Endothelial cell of umbilical vein (primary cell): ENCODE data around the gene DIP2C. TPM values are rescaled to one million over a fixed set of nuclear protein-coding genes. Genes with fewer than 3 reads are reported as not detected.

Experiments used
- BruUV-seq: library from RNA; stranded (reverse); fragments of 400-500 nt; replicated peaks from 2 replicates; lab custom pipeline; 2021; lab: Mats Ljungman, UMichigan
- CTCF ChIA-PET: fragments of 300-600, 350-600 bp; sonication (Branson Sonifier 250); formaldehyde crosslinking; loops from one replicate; lab custom pipeline; 2021; ENCODE audit warnings: antibody characterized with exemption, inconsistent platforms; lab: Charles Lee
- POLR2A ChIA-PET: fragments of 300-600, 350-600 bp; sonication (Branson Sonifier 250); formaldehyde crosslinking; loops from one replicate; lab custom pipeline; 2021; ENCODE audit warnings: antibody characterized with exemption, inconsistent platforms; lab: Charles Lee
- DNase-seq: peaks from one replicate; pipeline ENCODE4 v3.0.0-alpha.2; 2011; ENCODE audit warnings: low read depth, low spot score
- FAIRE-seq: peaks from 2 replicates; lab custom pipeline; 2011; peaks lifted over from hg19 to GRCh38; lab: Jason Lieb, UNC
- H2AFZ ChIP-seq: 2 replicates; pipeline ENCODE4 v1.6.0; 2012; ENCODE audit warnings: low read depth, low read length, control low read depth, inconsistent platforms
- H3K27ac ChIP-seq: 2 replicates; pipeline ENCODE4 v1.5.1; 2011; ENCODE audit warnings: low read depth, mild to moderate bottlenecking, control low read depth, low read length, moderate library complexity; ENCODE audit not compliant: insufficient read depth
- H3K27me3 ChIP-seq, 2 experiments: 2 replicates each; pipeline versions ENCODE4 v1.6.0 to v1.6.1; 2011; ENCODE audit warnings: low read length in 2 of 2, mixed read lengths in 1 of 2; ENCODE audit not compliant: control insufficient read depth in 2 of 2, insufficient read depth in 2 of 2
- H3K36me3 ChIP-seq, 2 experiments: 2 replicates in 1 of 2; 3 replicates in 1 of 2; pipeline ENCODE4 v1.5.1; 2011; ENCODE audit warnings: low read length in 2 of 2, mild to moderate bottlenecking in 1 of 2, moderate library complexity in 1 of 2; ENCODE audit not compliant: control insufficient read depth in 2 of 2, insufficient read depth in 2 of 2; ENCODE audit errors: extremely low read depth in 1 of 2
- H3K4me1 ChIP-seq: 3 replicates; pipeline ENCODE4 v1.5.1; 2011; ENCODE audit warnings: mild to moderate bottlenecking, low read length; ENCODE audit not compliant: control insufficient read depth, insufficient read depth; ENCODE audit errors: extremely low read depth
- H3K4me2 ChIP-seq: 2 replicates; pipeline ENCODE4 v1.6.1; 2011; ENCODE audit warnings: low read length, control low read depth, mixed read lengths; ENCODE audit not compliant: insufficient read depth
- H3K4me3 ChIP-seq, 3 experiments: fragments of 200-600 bp in 1 of 3; sonication (generic), shearing (Covaris generic) in 1 of 3; replicated peaks in 1 of 3; 2 replicates each; pipeline ENCODE4 v1.5.1; 2011 to 2016; ENCODE audit warnings: control low read depth in 3 of 3, low read length in 3 of 3, mild to moderate bottlenecking in 2 of 3, inconsistent platforms in 1 of 3, low read depth in 1 of 3, moderate library complexity in 1 of 3; ENCODE audit not compliant: insufficient read depth in 1 of 3
- H3K79me2 ChIP-seq: 2 replicates; pipeline ENCODE4 v1.6.0; 2012; ENCODE audit warnings: low read length, inconsistent platforms; ENCODE audit not compliant: control insufficient read depth, insufficient read depth
- H3K9ac ChIP-seq: replicated peaks from 2 replicates; pipeline ENCODE3; 2011; ENCODE audit warnings: low read length, control low read depth; ENCODE audit not compliant: insufficient read depth; ENCODE audit errors: extremely low read depth
- H3K9me1 ChIP-seq: replicated peaks from 3 replicates; pipeline ENCODE4 v1.6.0; 2011; ENCODE audit warnings: mild to moderate bottlenecking, low read length; ENCODE audit not compliant: control insufficient read depth, insufficient read depth; ENCODE audit errors: extremely low read depth
- H3K9me3 ChIP-seq: replicated peaks from 2 replicates; pipeline ENCODE4 v1.5.1; 2012; ENCODE audit warnings: low read length, inconsistent platforms; ENCODE audit not compliant: control insufficient read depth, insufficient read depth
- H4K20me1 ChIP-seq: replicated peaks from 2 replicates; pipeline ENCODE3; 2011; ENCODE audit warnings: mild to moderate bottlenecking, low read length; ENCODE audit not compliant: control insufficient read depth, insufficient read depth; ENCODE audit errors: extremely low read depth
- CTCF ChIP-seq, 2 donors: IDR thresholded peaks; 1 replicate in 1 of 2; 2 replicates in 1 of 2; pipeline ENCODE4 v1.5.1; 2011; ENCODE audit warnings: low read length in 2 of 2, mild to moderate bottlenecking in 2 of 2, moderate library complexity in 2 of 2, control low read depth in 1 of 2, inconsistent platforms in 1 of 2, low read depth in 1 of 2; ENCODE audit not compliant: insufficient read depth in 1 of 2; ENCODE audit errors: extremely low read depth in 1 of 2
- EZH2 ChIP-seq: IDR thresholded peaks from 2 replicates; pipeline ENCODE4 v1.6.1; 2012; ENCODE audit warnings: borderline replicate concordance, low read depth, mild to moderate bottlenecking, moderate library complexity, low read length, inconsistent platforms; ENCODE audit not compliant: severe bottlenecking
- FOS ChIP-seq: IDR thresholded peaks from 2 replicates; pipeline ENCODE4 v1.6.1; 2011; ENCODE audit warnings: mild to moderate bottlenecking, low read length, moderate library complexity, borderline replicate concordance; ENCODE audit not compliant: insufficient read depth
- GATA2 ChIP-seq: IDR thresholded peaks from 2 replicates; pipeline ENCODE4 v1.7.0; 2011; ENCODE audit warnings: low read depth, mild to moderate bottlenecking, moderate library complexity, mixed read lengths, low read length; ENCODE audit not compliant: insufficient read length, insufficient read depth
- JUN ChIP-seq: IDR thresholded peaks from 2 replicates; pipeline ENCODE4 v1.6.1; 2011; ENCODE audit warnings: borderline replicate concordance, low read depth; ENCODE audit not compliant: insufficient read length, insufficient read depth
- MAX ChIP-seq: IDR thresholded peaks from 2 replicates; pipeline ENCODE4 v1.6.1; 2011; ENCODE audit not compliant: insufficient read depth, insufficient read length
- MYC ChIP-seq: IDR thresholded peaks from one replicate; pipeline ENCODE4 v1.6.1; 2011; ENCODE audit warnings: mild to moderate bottlenecking, low read depth, low read length
- POLR2A ChIP-seq: IDR thresholded peaks from 2 replicates; pipeline ENCODE4 v1.6.1; 2012; ENCODE audit warnings: low read depth, mild to moderate bottlenecking, control low read depth, low read length
- POLR2AphosphoS5 ChIP-seq: IDR thresholded peaks from 2 replicates; pipeline ENCODE4 v1.6.1; 2012; ENCODE audit warnings: low read depth, mild to moderate bottlenecking, control low read depth, low read length, moderate library complexity; ENCODE audit not compliant: insufficient read depth
- dilution Hi-C: fragments of 300-500 bp; cut with MboI; formaldehyde crosslinking; loops from one replicate; pipeline ENCODE4 v1.15.0; 2019; ENCODE audit warnings: low sequenced_read_pairs; ENCODE audit not compliant: extremely low pct_ligation_motif_present
- intact Hi-C: fragments of 100-400 bp; cut with micrococcal nuclease; formaldehyde crosslinking; loops from one replicate; pipeline ENCODE4 v1.10.0; 2022
- polyA plus RNA-seq, 4 experiments: library from polyadenylated mRNA; depleted of rRNA in 3 of 4; stranded (reverse) in 3 of 4; unstranded in 1 of 4; fragments of >200 nt; gene quantifications; 2 replicates each; pipeline versions ENCODE4 v1.2.1 to v1.2.3, GENCODE V29; 2011 to 2012; ENCODE audit warnings: missing spikeins in 1 of 4
- total RNA-seq: library from RNA; stranded (reverse); gene quantifications from 2 replicates; pipeline ENCODE4 v1.2.3, GENCODE V29; 2021

Gene DIP2C
- total and polyA plus RNA-seq, 2 donors (not counting 3 experiments of a cell fraction or from before 2014, with no cell fraction given) = 3.6 to 10.7 TPM

GRCh38 chr10:506451-507354 is 182.8 kb downstream of the DIP2C start:
- FAIRE-seq (no peak), DNase-seq (no peak)
- dilution Hi-C loops (no loop called here), intact Hi-C loops (no loop called here)
- POLR2A ChIA-PET = no interaction called here
- Histone ChIP-seq H4K20me1 (no peaks in the 10 kb centered on the region), H3K4me2 (no peak overlapping the region), H3K27me3 (no peaks in the 10 kb centered on the region), H2AFZ (no peak overlapping the region), H3K9me3 (no peaks in the 10 kb centered on the region), H3K79me2 (no peaks in the 10 kb centered on the region), H3K36me3 (no peaks in the 10 kb centered on the region), H3K27ac (no peak overlapping the region), H3K9me1 (no peaks in the 10 kb centered on the region), H3K9ac (no peak overlapping the region), H3K4me3 (no peak overlapping the region), H3K4me1 (peaks cover 3% of the 10 kb centered on the region)
- CTCF ChIA-PET = interaction anchor here (0.8 to 1.1 kb wide), 2 partner anchors 8 to 309 kb away, joined by 3 to 5 read pairs; no protein-coding TSS in a partner anchor
- BruUV-seq = no TSS peak
- TF ChIP-seq GATA2 (no peak), JUN (no peak), POLR2AphosphoS5 (no peak), MYC (no peak), FOS (no peak), MAX (no peak), POLR2A (no peak), CTCF (IDR thresholded peaks at IDR 0.05; ENCODE audit: extremely low read depth in 1 of 2, insufficient read depth in 1 of 2, low read depth in 1 of 2, low read length in 2 of 2) (no peak), EZH2 (no peak)
